Neural crest cell (in vitro differentiated cells): Measurements from ENCODE around the gene EIPR1. TPM values are rescaled to one million over a fixed set of nuclear protein-coding genes. Genes with fewer than 3 reads are reported as not detected.
A peak's percentile ranks its signal among the peaks of the same experiment; 100 is the strongest.

Experiments
- DNase-seq: peaks from one replicate; pipeline ENCODE4 v3.0.0; 2021; ENCODE audit warnings: low read depth, mixed read lengths, low spot score
- H3K27ac Mint-ChIP-seq: one replicate; pipeline ENCODE4 v1.8.0; 2021; ENCODE audit warnings: mild to moderate bottlenecking, mixed read lengths; ENCODE audit not compliant: unreplicated experiment
- H3K27me3 Mint-ChIP-seq: 2 replicates; pipeline ENCODE4 v1.8.0; 2021; ENCODE audit warnings: low read depth, mild to moderate bottlenecking, mixed read lengths
- H3K36me3 Mint-ChIP-seq: 2 replicates; pipeline ENCODE4 v1.8.0; 2021; ENCODE audit warnings: low read depth, mild to moderate bottlenecking, mixed read lengths
- H3K4me1 Mint-ChIP-seq: 2 replicates; pipeline ENCODE4 v1.8.0; 2021; ENCODE audit warnings: mixed read lengths
- H3K4me3 Mint-ChIP-seq: one replicate; pipeline ENCODE4 v1.8.0; 2021; ENCODE audit warnings: mild to moderate bottlenecking, mixed read lengths
- H3K9me3 Mint-ChIP-seq: 2 replicates; pipeline ENCODE4 v1.8.0; 2021; ENCODE audit warnings: mixed read lengths
- CTCF ChIP-seq: fragments of 200-600 bp; sonication (generic); conservative IDR thresholded peaks from 2 replicates; pipeline ENCODE4 v1.5.0; 2021; ENCODE audit warnings: antibody characterized with exemption, mild to moderate bottlenecking
- total RNA-seq: library from RNA; stranded (reverse); gene quantifications from 2 replicates; pipeline ENCODE4 v1.2.1, GENCODE V29; 2021

Gene EIPR1
- total RNA-seq, 1 donor from 2014 or later, result 33.0 TPM

- no peak overlapping the region for H3K4me3 Mint-ChIP-seq
- TF ChIP-seq CTCF, result no peak
- H3K4me1 Mint-ChIP-seq, result no peaks in the 10 kb centered on the region
- H3K9me3 Mint-ChIP-seq, result no peaks in the 10 kb centered on the region
- no peak overlapping the region for H3K27ac Mint-ChIP-seq
- peaks cover 10% of the 10 kb centered on the region for H3K36me3 Mint-ChIP-seq
- no peaks in the 10 kb centered on the region for H3K27me3 Mint-ChIP-seq
- no peak for DNase-seq
These were observed 40.8 kb downstream of the EIPR1 start for GRCh38 chr2:3336844-3337243.

- Mint-ChIP-seq H3K4me1 (no peaks in the 10 kb centered on the region), H3K27me3 (no peaks in the 10 kb centered on the region), H3K27ac (peak overlapping the region; percentile 20), H3K36me3 (peaks cover 23% of the 10 kb centered on the region), H3K4me3 (no peak overlapping the region), H3K9me3 (peaks cover 4% of the 10 kb centered on the region)
- DNase-seq, result no peak
- TF ChIP-seq CTCF, result no peak
These were observed 42.9 kb downstream of the EIPR1 start for GRCh38 chr2:3334392-3335345.

- H3K9me3 Mint-ChIP-seq, result peaks cover 4% of the 10 kb centered on the region
- no peak for TF ChIP-seq CTCF
- DNase-seq, result no peak
- peaks cover 24% of the 10 kb centered on the region for H3K36me3 Mint-ChIP-seq
- no peaks in the 10 kb centered on the region for H3K27me3 Mint-ChIP-seq
- no peaks in the 10 kb centered on the region for H3K4me1 Mint-ChIP-seq
- no peak overlapping the region for H3K4me3 Mint-ChIP-seq
- H3K27ac Mint-ChIP-seq, result no peak overlapping the region
These were observed 45.5 kb downstream of the EIPR1 start for GRCh38 chr2:3332133-3332532.

GRCh38 chr2:3329491-3329890, 48.1 kb downstream of the EIPR1 start:
- no peaks in the 10 kb centered on the region for H3K27me3 Mint-ChIP-seq
- TF ChIP-seq CTCF, result no peak
- H3K9me3 Mint-ChIP-seq, result peaks cover 4% of the 10 kb centered on the region
- peaks cover 18% of the 10 kb centered on the region for H3K36me3 Mint-ChIP-seq
- peak overlapping the region; percentile 86 for H3K27ac Mint-ChIP-seq
- no peaks in the 10 kb centered on the region for H3K4me1 Mint-ChIP-seq
- no peak for DNase-seq
- H3K4me3 Mint-ChIP-seq, result no peak overlapping the region

GRCh38 chr2:3326871-3327270, 50.7 kb downstream of the EIPR1 start:
- Mint-ChIP-seq H3K36me3 (peaks cover 16% of the 10 kb centered on the region), H3K4me3 (no peak overlapping the region), H3K27ac (no peak overlapping the region), H3K4me1 (no peaks in the 10 kb centered on the region), H3K9me3 (peaks cover 4% of the 10 kb centered on the region), H3K27me3 (no peaks in the 10 kb centered on the region)
- TF ChIP-seq CTCF, result no peak
- DNase-seq, result no peak
